ENCODE data around the gene NPSR1. TPM values are rescaled to one million over a fixed set of nuclear protein-coding genes. Genes with fewer than 3 reads are reported as not detected.

Gene NPSR1
- total and polyA plus RNA-seq, 9 of the 15 experiments (the other 6 are each of a cell fraction or from before 2014, with no cell fraction given): not detected

- CTCF ChIA-PET (ENCODE audit: low intra/inter-chr PET ratio): interaction anchor here (0.5 kb wide), 1 partner anchor 9 kb away, joined by 3 read pairs; no protein-coding TSS in a partner anchor
Observed at GRCh38 chr7:34756691-34757090, 98.7 kb downstream of the NPSR1 start.

More at GRCh38 chr7:34756691-34757090, 98.7 kb downstream of the NPSR1 start:
- Histone ChIP-seq H3K27me3 (ENCODE audit: control insufficient read depth in 2 of 2, insufficient read depth in 2 of 2, low read length in 2 of 2) (no peaks in the 10 kb centered on the region), H4K20me1 (replicated peaks; ENCODE audit: control insufficient read depth, insufficient read depth, low read length) (no peaks in the 10 kb centered on the region), H3K79me2 (ENCODE audit: control insufficient read depth, insufficient read depth, low read length) (no peaks in the 10 kb centered on the region), H3K9me3 (replicated peaks; ENCODE audit: control insufficient read depth, insufficient read depth, low read depth, low read length) (no peaks in the 10 kb centered on the region), H3K4me2 (ENCODE audit: insufficient read depth, low read length) (no peak overlapping the region), H3K9me1 (ENCODE audit: control insufficient read depth, insufficient read depth, low read length) (no peaks in the 10 kb centered on the region), H3K4me1 (replicated peaks in 1 of 2; ENCODE audit: control insufficient read depth in 2 of 2, insufficient read depth in 2 of 2, low read length in 2 of 2) (no peaks in the 10 kb centered on the region), H3K36me3 (ENCODE audit: control insufficient read depth, insufficient read depth, low read length) (no peaks in the 10 kb centered on the region), H3K9ac (ENCODE audit: insufficient read depth in 1 of 2, low read depth in 2 of 2, low read length in 2 of 2) (no peak overlapping the region), H3K4me3 (no peak overlapping the region), H3K27ac (ENCODE audit: extremely low read depth, low read depth, low read length) (no peak overlapping the region), H2AFZ (ENCODE audit: low read depth, low read length) (no peak overlapping the region)
- FAIRE-seq (no peak), DNase-seq (ENCODE audit: extremely low read depth in 1 of 4, low spot score in 3 of 4) (no peak), ATAC-seq (no peak)
- no peak for TF ChIP-seq PBX2 (CRISPR knock-in tag; IDR thresholded peaks at IDR 0.05; ENCODE audit: low read depth)
- TF ChIP-seq PBX2 (tag; conservative IDR thresholded peaks at IDR 0.05; ENCODE audit: low read depth): no peak
- no peak for TF ChIP-seq DIDO1 (tag; IDR thresholded peaks at IDR 0.05; ENCODE audit: low read depth)
- no peak for TF ChIP-seq ZNF277 (CRISPR knock-in tag; IDR thresholded peaks at IDR 0.05; ENCODE audit: borderline replicate concordance)
- no peak for TF ChIP-seq GTF2E2 (tag; IDR thresholded peaks at IDR 0.05)
- TF ChIP-seq ZNF140 (CRISPR knock-in tag; IDR thresholded peaks at IDR 0.05): no peak
- TF ChIP-seq MCM3 (IDR thresholded peaks at IDR 0.05): no peak
- no peak for TF ChIP-seq CGGBP1 (CRISPR knock-in tag; IDR thresholded peaks at IDR 0.05)
- TF ChIP-seq RBM25 (IDR thresholded peaks at IDR 0.05; ENCODE audit: low read depth, low read length, severe bottlenecking): no peak
- no peak for TF ChIP-seq ZNF76 (CRISPR knock-in tag; IDR thresholded peaks at IDR 0.05; ENCODE audit: borderline replicate concordance)
- no TSS peak for BruUV-seq (replicated peaks)
- intact Hi-C loops (cut with micrococcal nuclease) (loop anchor here (5.0 kb wide), 1 partner anchor 671 kb away; no protein-coding TSS in a partner anchor), in situ Hi-C loops (cut with MboI) (no loop called here)
- WGBS (ENCODE audit: insufficient coverage, low coverage, missing lambda C conversion rate): 2% methylated on average over 5 of the region's 5 CpGs
- POLR2A ChIA-PET: no interaction called here

Data from K562 (cell line).